ENCODE results near the gene LAMTOR4.
"Not testable (repeated sequence)": the region's sequence is repeated elsewhere in the genome, so short reads cannot be mapped to it uniquely, and the experiment has no call there.

Gene LAMTOR4

DNA sequence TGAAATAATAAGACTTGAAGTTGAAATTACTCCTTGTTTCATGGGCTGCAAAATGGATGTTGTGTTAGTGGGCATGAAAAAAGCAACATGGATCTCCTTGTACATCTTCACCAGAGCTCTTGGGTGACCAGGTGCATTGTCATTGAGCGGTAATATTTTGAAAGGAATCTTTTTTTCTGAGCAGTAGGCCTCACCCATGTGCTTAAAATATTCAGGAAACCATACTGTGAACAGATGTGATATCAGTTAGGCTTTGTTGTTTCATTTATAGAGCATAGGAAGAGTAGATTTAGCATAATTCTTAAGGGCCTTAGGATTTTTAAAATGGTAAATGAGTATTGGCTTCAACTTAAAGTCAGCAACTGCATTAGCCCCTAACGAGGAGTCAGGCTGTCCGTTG is 44.3 kb downstream of the LAMTOR4 start:
- in situ Hi-C loops (cut with MboI; ENCODE audit: low sequenced_read_pairs): no loop called here

DNA sequence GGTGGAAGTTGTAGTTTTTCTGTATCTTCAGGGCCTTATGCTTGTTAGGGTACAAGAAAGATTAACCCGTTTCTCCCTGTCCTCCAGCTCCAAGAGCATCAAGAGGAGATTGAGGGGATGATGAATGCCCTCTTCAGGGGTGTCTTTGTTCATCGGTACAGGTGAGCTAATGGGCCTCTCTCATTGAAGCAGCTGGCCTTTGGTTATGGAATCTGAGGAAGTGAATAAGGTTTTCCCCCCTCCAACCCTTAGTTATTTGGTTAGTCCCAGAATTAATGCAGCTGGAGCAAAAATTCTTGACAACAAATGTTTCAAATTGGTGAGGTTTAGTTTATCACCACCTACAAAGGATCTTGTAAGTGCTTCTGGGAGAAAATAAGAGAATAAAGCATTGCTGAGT is 46.5 kb downstream of the LAMTOR4 start:
- in situ Hi-C loops (cut with MboI; ENCODE audit: low sequenced_read_pairs): no loop called here

DNA sequence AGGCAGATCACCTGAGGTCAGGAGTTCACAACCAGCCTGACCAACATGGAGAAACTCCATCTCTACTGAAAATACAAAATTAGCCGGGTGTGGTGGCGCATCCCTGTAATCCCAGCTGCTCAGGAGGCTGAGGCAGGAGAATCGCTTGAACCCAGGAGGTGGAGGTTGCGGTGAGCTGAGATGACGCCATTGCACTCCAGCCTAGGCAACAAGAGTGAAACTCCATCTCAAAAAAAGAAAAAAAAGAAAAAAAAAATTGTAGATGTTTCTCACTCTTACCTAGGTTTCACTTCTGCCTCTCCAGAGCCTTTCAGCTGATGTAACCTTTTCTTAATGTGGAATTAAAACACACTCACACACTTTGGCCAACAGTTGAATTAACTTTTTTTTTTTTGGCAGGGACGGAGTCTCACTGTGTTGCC is 47.2 kb downstream of the LAMTOR4 start:
- in situ Hi-C loops (cut with MboI; ENCODE audit: low sequenced_read_pairs): not testable (repeated sequence)

DNA sequence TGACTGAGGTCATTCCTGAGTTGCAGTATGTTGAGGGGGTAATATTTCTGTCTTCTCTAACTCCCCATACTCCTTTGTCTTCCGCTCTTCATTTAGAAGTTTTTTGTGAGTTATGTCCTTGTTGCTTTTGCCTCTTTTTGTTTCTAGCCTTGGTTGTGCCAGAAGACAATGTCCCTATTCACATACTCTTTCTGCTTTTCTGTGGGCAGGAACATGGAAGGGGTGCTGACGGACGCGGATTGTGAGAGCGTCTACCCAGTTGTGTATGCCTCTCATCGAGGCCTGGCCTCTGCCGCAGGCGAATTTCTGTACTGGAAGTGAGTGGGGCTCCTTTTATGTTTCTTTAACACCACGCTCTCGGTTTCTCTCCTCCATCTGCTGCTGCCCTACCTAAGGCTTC is 49.5 kb downstream of the LAMTOR4 start:
- in situ Hi-C loops (cut with MboI; ENCODE audit: low sequenced_read_pairs): no loop called here

DNA sequence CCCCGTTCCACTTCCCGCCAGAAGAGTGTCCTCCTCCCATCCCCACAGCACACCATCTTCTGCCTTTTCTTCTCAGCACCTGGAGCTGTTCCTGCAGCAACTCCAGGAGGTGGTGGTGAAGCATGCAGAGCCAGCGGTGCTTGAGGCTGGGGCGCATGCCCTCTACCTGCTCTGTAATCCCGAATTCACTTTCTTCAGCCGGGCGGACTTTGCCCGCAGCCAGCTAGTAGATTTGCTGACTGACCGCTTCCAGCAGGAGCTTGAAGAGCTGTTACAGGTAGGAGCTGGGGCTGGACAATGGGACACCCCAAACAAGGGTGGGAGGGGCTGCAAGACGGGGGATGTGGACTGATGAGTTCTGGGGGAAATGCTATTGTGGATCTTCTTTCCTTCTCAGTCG is 52.0 kb downstream of the LAMTOR4 start:
- in situ Hi-C loops (cut with MboI; ENCODE audit: low sequenced_read_pairs): no loop called here

Measured in hTERT RPE-1 (cell line).